Testis (tissue), 3 donors: Measurements from ENCODE around the gene FCRLA. TPM values are rescaled to one million over a fixed set of nuclear protein-coding genes. Genes with fewer than 3 reads are reported as not detected.

Experiments
- DNase-seq: peaks from one replicate; pipeline ENCODE4 v3.0.0-alpha.2; 2019
- H3K27ac ChIP-seq, 2 donors: fragments of 200-600 bp; sonication (generic); one replicate each; pipeline ENCODE4 v1.5.1; 2019
- H3K27me3 ChIP-seq: fragments of 200-600 bp; sonication (generic); one replicate; pipeline ENCODE4 v1.5.1; 2019
- H3K36me3 ChIP-seq: fragments of 200-600 bp; sonication (generic); one replicate; pipeline ENCODE4 v1.5.1; 2017; ENCODE audit warnings: low read depth; ENCODE audit errors: missing control alignments
- H3K4me1 ChIP-seq: fragments of 200-600 bp; sonication (generic); one replicate; pipeline ENCODE4 v1.5.1; 2019
- H3K4me3 ChIP-seq, 2 donors: fragments of 200-600 bp; sonication (generic); one replicate each; pipeline ENCODE4 v1.5.1; 2017 to 2019
- H3K9me3 ChIP-seq: fragments of 200-600 bp; sonication (generic); one replicate; pipeline ENCODE4 v1.5.1; 2017
- CTCF ChIP-seq, 3 experiments: fragments of 450-650 bp in 2 of 3; fragments of 200-600 bp in 1 of 3; sonication (generic) in 1 of 3; IDR thresholded peaks; one replicate each; pipeline ENCODE4 v1.5.1; 2016 to 2019; ENCODE audit warnings: antibody characterized with exemption in 3 of 3, mild to moderate bottlenecking in 2 of 3, moderate library complexity in 1 of 3
- POLR2A ChIP-seq: fragments of 450-650 bp; IDR thresholded peaks from one replicate; pipeline ENCODE4 v1.6.1; 2017; ENCODE audit warnings: antibody characterized with exemption, mild to moderate bottlenecking, moderate library complexity
- WGBS, 2 donors: methylation state at CpG; one replicate each; pipeline ENCODE4 v1.1.5; 2018; 5-methylcytosine and 5-hydroxymethylcytosine counted together
- intact Hi-C: fragments of 100-400 bp; cut with DNase I; formaldehyde crosslinking; loops from one replicate; pipeline ENCODE4 v1.15.1; 2023; ENCODE audit warnings: low total_unique reads
- polyA plus RNA-seq: library from polyadenylated mRNA; stranded (reverse); fragments of 350-450 nt; fragmentation: Illumina TruSeq; extraction: RNeasy Lipid Tissue Mini Kit (QIAGEN cat#74804); gene quantifications from one replicate; pipeline ENCODE4 v1.2.3, GENCODE V29; 2014; ENCODE audit warnings: low read depth, low replicate concordance; ENCODE audit not compliant: insufficient read depth
- total RNA-seq, 2 donors: library from RNA; depleted of rRNA; stranded (reverse); fragments of >200 nt; gene quantifications; one replicate each; pipeline ENCODE4 v1.2.3, GENCODE V29; 2016

Gene FCRLA
- total and polyA plus RNA-seq, 3 donors from 2014 or later, result 0.50 TPM; not detected in 2

DNA sequence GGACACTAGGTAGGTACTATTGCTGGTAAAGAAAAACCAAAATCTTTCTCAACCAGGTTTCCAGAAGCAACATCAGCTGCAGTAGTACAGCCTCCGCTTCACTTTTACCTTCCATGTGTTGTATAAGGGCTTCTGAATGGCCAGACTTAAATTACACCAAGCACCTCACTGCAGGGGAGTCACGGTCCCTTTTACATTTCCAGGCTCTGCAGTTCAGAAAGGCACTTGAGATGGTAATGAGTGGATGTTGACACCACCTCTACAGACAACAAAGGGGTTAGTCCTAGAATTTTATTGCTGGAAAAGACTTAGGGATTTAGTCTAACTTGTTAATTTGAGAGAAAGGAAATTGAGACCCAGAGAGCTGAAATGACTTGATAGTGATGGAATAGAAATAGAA, 30.6 kb downstream of the FCRLA start:
- intact Hi-C loops, result no loop called here
- Histone ChIP-seq H3K9me3 (no peaks in the 10 kb centered on the region), H3K4me3 (no peak overlapping the region), H3K27ac (no peak overlapping the region), H3K4me1 (no peaks in the 10 kb centered on the region), H3K36me3 (no peaks in the 10 kb centered on the region), H3K27me3 (no peaks in the 10 kb centered on the region)
- WGBS, 2 donors, result 74 to 84% methylated on average over 2 of the region's 2 CpGs
- TF ChIP-seq CTCF (IDR thresholded peaks at IDR 0.05), result no peak
- no peak for DNase-seq

DNA sequence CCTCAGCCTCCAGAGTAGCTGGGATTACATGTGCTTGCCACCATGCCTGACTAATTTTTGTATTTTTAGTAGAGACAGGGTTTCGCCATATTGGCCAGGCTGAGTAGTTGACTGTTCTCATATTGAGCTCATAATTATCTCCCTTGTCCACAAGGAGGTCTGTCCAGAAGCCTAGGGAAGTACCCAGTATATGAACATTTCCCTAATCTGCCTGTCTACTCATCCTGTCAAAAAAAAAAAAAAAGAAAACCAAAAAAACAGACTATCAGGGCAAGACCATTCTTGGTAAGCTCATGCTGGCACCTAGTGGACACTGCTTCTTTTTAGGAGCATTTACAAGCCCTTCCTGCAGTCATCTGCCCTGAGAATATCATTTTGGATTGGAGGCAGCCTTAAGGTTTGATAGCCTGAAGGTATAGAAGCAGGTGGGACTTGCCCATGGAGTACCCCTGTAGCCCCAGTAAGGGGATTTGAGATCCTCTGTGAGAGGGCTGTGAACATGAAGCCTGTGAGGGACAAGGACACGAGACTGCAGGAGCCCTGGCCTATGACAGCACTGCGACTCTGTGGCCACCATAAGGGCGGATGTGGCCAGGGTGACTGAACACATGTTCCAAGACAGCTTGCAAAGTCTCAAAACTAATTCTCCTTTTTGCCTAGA, 31.7 kb downstream of the FCRLA start:
- H3K27ac ChIP-seq, result no peak overlapping the region
- no peaks in the 10 kb centered on the region for H3K9me3 ChIP-seq
- TF ChIP-seq CTCF (IDR thresholded peaks at IDR 0.05), result peak in 2 of 3 experiments; percentile 12 to 16
- TF ChIP-seq POLR2A, result no peak
- no peaks in the 10 kb centered on the region for H3K36me3 ChIP-seq
- no peaks in the 10 kb centered on the region for H3K4me1 ChIP-seq
- intact Hi-C loops, result no loop called here
- H3K27me3 ChIP-seq, result no peaks in the 10 kb centered on the region
- no peak overlapping the region for H3K4me3 ChIP-seq
- WGBS, 2 donors, result 77 to 100% methylated on average over 4 of the region's 4 CpGs
- peak; percentile 58 for DNase-seq

- Histone ChIP-seq H3K4me1 (no peaks in the 10 kb centered on the region), H3K27me3 (no peaks in the 10 kb centered on the region), H3K4me3 (no peak overlapping the region), H3K36me3 (no peaks in the 10 kb centered on the region), H3K9me3 (no peaks in the 10 kb centered on the region), H3K27ac (no peak overlapping the region)
- peak; percentile 44 for DNase-seq
- intact Hi-C loops, result no loop called here
- no peak for TF ChIP-seq CTCF (IDR thresholded peaks at IDR 0.05)
- no peak for TF ChIP-seq POLR2A
- 78 to 81% methylated on average over 8 of the region's 8 CpGs for WGBS, 2 donors
These were observed 33.0 kb downstream of the FCRLA start for GRCh38 chr1:161739865-161740566.

DNA sequence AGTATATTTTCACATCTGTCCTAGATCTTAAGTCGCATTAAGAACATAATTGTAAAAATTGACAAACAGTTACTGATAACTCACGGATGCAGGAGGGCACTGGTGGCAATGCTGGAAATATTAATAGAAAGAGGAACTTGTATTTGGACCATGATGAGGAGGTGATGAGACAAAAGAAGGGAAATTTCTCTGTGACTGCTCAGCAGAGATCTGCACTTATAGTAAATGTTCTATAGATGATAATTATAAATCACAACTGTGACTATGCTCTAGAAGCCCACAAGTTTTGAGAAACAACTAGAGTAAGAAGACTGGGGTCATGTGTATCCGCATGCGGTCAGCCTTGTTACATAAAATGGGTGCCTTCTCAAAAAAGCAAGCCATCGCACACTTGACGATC, 33.9 kb downstream of the FCRLA start:
- Histone ChIP-seq H3K36me3 (no peaks in the 10 kb centered on the region), H3K9me3 (no peaks in the 10 kb centered on the region), H3K4me3 (no peak overlapping the region), H3K4me1 (no peaks in the 10 kb centered on the region), H3K27me3 (no peaks in the 10 kb centered on the region), H3K27ac (no peak overlapping the region)
- no peak for TF ChIP-seq POLR2A
- no peak for TF ChIP-seq CTCF (IDR thresholded peaks at IDR 0.05)
- intact Hi-C loops, result no loop called here
- 84 to 88% methylated on average over 6 of the region's 6 CpGs for WGBS, 2 donors
- DNase-seq, result no peak

GRCh38 chr1:161743231-161743630, 36.2 kb downstream of the FCRLA start:
- no peak overlapping the region for H3K27ac ChIP-seq
- no peaks in the 10 kb centered on the region for H3K9me3 ChIP-seq
- WGBS, 2 donors, result 82 to 84% methylated on average over 9 of the region's 9 CpGs
- no peaks in the 10 kb centered on the region for H3K27me3 ChIP-seq
- DNase-seq, result no peak
- no peaks in the 10 kb centered on the region for H3K36me3 ChIP-seq
- intact Hi-C loops, result no loop called here
- TF ChIP-seq CTCF (IDR thresholded peaks at IDR 0.05) (no peak), POLR2A (no peak)
- H3K4me3 ChIP-seq, result no peak overlapping the region
- no peaks in the 10 kb centered on the region for H3K4me1 ChIP-seq
